Measurements from ENCODE around the gene FSIP2.

The FSIP2 gene

GRCh38 chr2:185817991-185818390 lies 79.4 kb downstream of the FSIP2 start:
- no peak for TF ChIP-seq CTCF (IDR thresholded peaks at IDR 0.05)

- TF ChIP-seq CTCF (IDR thresholded peaks at IDR 0.05): no peak
These were observed 82.9 kb downstream of the FSIP2 start for GRCh38 chr2:185821467-185821866.

GRCh38 chr2:185823773-185824172 lies 85.2 kb downstream of the FSIP2 start:
- TF ChIP-seq CTCF (IDR thresholded peaks at IDR 0.05): no peak

- TF ChIP-seq CTCF (IDR thresholded peaks at IDR 0.05): no peak
These were observed 87.0 kb downstream of the FSIP2 start for GRCh38 chr2:185825557-185825956.

GRCh38 chr2:185828326-185828725 lies 89.7 kb downstream of the FSIP2 start:
- TF ChIP-seq CTCF (IDR thresholded peaks at IDR 0.05): no peak

GRCh38 chr2:185833864-185834263 lies 95.3 kb downstream of the FSIP2 start:
- TF ChIP-seq CTCF (IDR thresholded peaks at IDR 0.05): no peak

- TF ChIP-seq CTCF (IDR thresholded peaks at IDR 0.05): no peak
These were observed 97.4 kb downstream of the FSIP2 start for GRCh38 chr2:185835974-185836373.

- no peak for TF ChIP-seq CTCF (IDR thresholded peaks at IDR 0.05)
These were observed 116.3 kb downstream of the FSIP2 start for GRCh38 chr2:185854885-185855284.
